Mammary epithelial cell (primary cell): ENCODE data around the gene SMC6.

Source experiments
- EZH2 ChIP-seq: IDR thresholded peaks from 2 replicates; pipeline ENCODE4 v1.6.1; 2012; ENCODE audit warnings: low read length, inconsistent platforms, borderline replicate concordance
- TF ChIP-seq, protein P1 (sequence below), 2 donors: IDR thresholded peaks in 1 of 2; conservative IDR thresholded peaks in 1 of 2; 2 replicates each; pipeline ENCODE4 v1.5.1; 2011 to 2012; ENCODE audit warnings: inconsistent platforms in 2 of 2, low read length in 2 of 2, mild to moderate bottlenecking in 2 of 2, control low read depth in 1 of 2, low read depth in 1 of 2; ENCODE audit not compliant: insufficient read depth in 1 of 2; ENCODE audit errors: extremely low read depth in 1 of 2

DNA sequence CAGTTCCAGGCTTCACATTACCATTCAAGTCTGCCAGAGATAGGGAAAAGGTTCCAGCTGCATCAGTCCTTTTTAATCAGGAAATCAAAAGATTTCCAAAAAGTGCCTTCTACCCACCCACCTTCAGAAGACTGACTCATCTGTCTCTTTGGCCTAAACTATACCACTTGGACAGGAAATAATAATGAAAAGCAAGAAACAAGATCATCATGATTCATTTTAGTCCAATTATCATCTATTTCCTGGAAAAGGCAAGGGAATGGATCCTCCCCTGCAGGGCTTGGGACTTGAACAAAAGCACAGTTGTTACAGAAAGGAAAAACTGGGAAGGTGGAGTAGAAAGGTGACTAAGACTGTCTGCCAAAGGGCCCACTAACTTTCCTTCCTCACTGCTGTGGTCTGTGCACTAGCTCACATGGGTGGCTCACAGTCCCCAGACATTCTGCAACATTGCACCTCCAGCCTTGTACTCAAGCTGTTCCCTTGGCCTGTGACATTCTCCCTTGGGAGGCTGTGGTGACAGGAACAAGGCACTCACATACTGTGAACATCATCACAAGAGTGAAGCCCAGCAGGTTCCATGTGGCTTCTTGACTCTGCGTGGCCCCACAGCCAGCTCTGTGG, 137.8 kb downstream of the SMC6 start:
- TF ChIP-seq, protein P1, sequence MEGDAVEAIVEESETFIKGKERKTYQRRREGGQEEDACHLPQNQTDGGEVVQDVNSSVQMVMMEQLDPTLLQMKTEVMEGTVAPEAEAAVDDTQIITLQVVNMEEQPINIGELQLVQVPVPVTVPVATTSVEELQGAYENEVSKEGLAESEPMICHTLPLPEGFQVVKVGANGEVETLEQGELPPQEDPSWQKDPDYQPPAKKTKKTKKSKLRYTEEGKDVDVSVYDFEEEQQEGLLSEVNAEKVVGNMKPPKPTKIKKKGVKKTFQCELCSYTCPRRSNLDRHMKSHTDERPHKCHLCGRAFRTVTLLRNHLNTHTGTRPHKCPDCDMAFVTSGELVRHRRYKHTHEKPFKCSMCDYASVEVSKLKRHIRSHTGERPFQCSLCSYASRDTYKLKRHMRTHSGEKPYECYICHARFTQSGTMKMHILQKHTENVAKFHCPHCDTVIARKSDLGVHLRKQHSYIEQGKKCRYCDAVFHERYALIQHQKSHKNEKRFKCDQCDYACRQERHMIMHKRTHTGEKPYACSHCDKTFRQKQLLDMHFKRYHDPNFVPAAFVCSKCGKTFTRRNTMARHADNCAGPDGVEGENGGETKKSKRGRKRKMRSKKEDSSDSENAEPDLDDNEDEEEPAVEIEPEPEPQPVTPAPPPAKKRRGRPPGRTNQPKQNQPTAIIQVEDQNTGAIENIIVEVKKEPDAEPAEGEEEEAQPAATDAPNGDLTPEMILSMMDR (conservative IDR thresholded peaks at IDR 0.05 in 1 of 2, IDR thresholded peaks at IDR 0.05 in 1 of 2; ENCODE audit: extremely low read depth in 1 of 2, insufficient read depth in 1 of 2, low read depth in 1 of 2, low read length in 2 of 2), result no peak
- no peak for TF ChIP-seq EZH2
